Mesodermal cell (in vitro differentiated cells): ENCODE data around the gene INTS4.
"Not testable (repeated sequence)": the region's sequence is repeated elsewhere in the genome, so short reads cannot be mapped to it uniquely, and the experiment has no call there.

ENCODE experiments used
- H3K27ac ChIP-seq: 2 replicates; pipeline ENCODE4 v1.7.0; 2013; ENCODE audit warnings: mild to moderate bottlenecking, low read depth, low read length, moderate library complexity; ENCODE audit not compliant: severe bottlenecking
- H3K36me3 ChIP-seq: 2 replicates; pipeline ENCODE4 v1.7.1; 2013; ENCODE audit warnings: mild to moderate bottlenecking, low read length, moderate library complexity; ENCODE audit not compliant: control insufficient read depth, insufficient read depth
- H3K4me1 ChIP-seq: one replicate; pipeline ENCODE4 v1.7.1; 2013; ENCODE audit warnings: mild to moderate bottlenecking, low read length; ENCODE audit not compliant: insufficient read depth, control insufficient read depth, poor library complexity, severe bottlenecking
- H3K4me3 ChIP-seq: 2 replicates; pipeline ENCODE4 v1.7.0; 2013; ENCODE audit warnings: low read length, control low read depth, mild to moderate bottlenecking; ENCODE audit not compliant: insufficient read depth, poor library complexity, severe bottlenecking; ENCODE audit errors: extremely low read depth
- H3K9me3 ChIP-seq: 2 replicates; pipeline ENCODE4 v1.7.1; 2013; ENCODE audit warnings: mild to moderate bottlenecking, low read length, moderate library complexity; ENCODE audit not compliant: control insufficient read depth
- WGBS, 2 experiments: methylation state at CpG; one replicate each; pipeline ENCODE4 v1.1.5; 2013; ENCODE audit warnings: missing lambda C conversion rate in 2 of 2; ENCODE audit not compliant: insufficient coverage in 2 of 2; 5-methylcytosine and 5-hydroxymethylcytosine counted together

The INTS4 gene

GRCh38 chr11:77878247-77878646 lies 116.2 kb downstream of the INTS4 start:
- not testable (repeated sequence) for H3K4me3 ChIP-seq, H3K9me3 ChIP-seq, H3K27ac ChIP-seq, H3K4me1 ChIP-seq
- H3K36me3 ChIP-seq, result peaks cover 76% of the 10 kb centered on the region
- WGBS, 2 experiments, result 87 to 90% methylated on average over 2 of the region's 4 CpGs

- 40 to 86% methylated on average over 1 of the region's 3 CpGs for WGBS, 2 experiments
- Histone ChIP-seq H3K9me3 (no peaks in the 10 kb centered on the region), H3K4me1 (no peaks in the 10 kb centered on the region), H3K36me3 (peaks cover 71% of the 10 kb centered on the region), H3K4me3 (no peak overlapping the region), H3K27ac (no peak overlapping the region)
Observed at GRCh38 chr11:77876045-77876444, 118.4 kb downstream of the INTS4 start.

GRCh38 chr11:77874206-77874605 lies 120.3 kb downstream of the INTS4 start:
- H3K9me3 ChIP-seq, result no peaks in the 10 kb centered on the region
- H3K4me1 ChIP-seq, result no peaks in the 10 kb centered on the region
- H3K27ac ChIP-seq, result no peak overlapping the region
- no peak overlapping the region for H3K4me3 ChIP-seq
- peaks cover 60% of the 10 kb centered on the region for H3K36me3 ChIP-seq
- WGBS, 2 experiments, result 92 to 100% methylated on average over 2 of the region's 3 CpGs

GRCh38 chr11:77873345-77873744 lies 121.1 kb downstream of the INTS4 start:
- no CpG with 5 or more reads among the region's 1 CpG for WGBS, 2 experiments
- no peak overlapping the region for H3K27ac ChIP-seq
- H3K36me3 ChIP-seq, result peaks cover 58% of the 10 kb centered on the region
- no peaks in the 10 kb centered on the region for H3K4me1 ChIP-seq
- no peak overlapping the region for H3K4me3 ChIP-seq
- no peaks in the 10 kb centered on the region for H3K9me3 ChIP-seq

GRCh38 chr11:77871855-77872254 lies 122.6 kb downstream of the INTS4 start:
- 100% methylated on average over 2 to 3 of the region's 3 CpGs for WGBS, 2 experiments
- Histone ChIP-seq H3K36me3 (peaks cover 52% of the 10 kb centered on the region), H3K9me3 (no peaks in the 10 kb centered on the region), H3K4me3 (no peak overlapping the region), H3K4me1 (no peaks in the 10 kb centered on the region), H3K27ac (no peak overlapping the region)

GRCh38 chr11:77868744-77869143 lies 125.7 kb downstream of the INTS4 start:
- Histone ChIP-seq H3K27ac (no peak overlapping the region), H3K9me3 (no peaks in the 10 kb centered on the region), H3K4me3 (no peak overlapping the region), H3K4me1 (peaks cover 5% of the 10 kb centered on the region), H3K36me3 (peaks cover 32% of the 10 kb centered on the region)
- WGBS, 2 experiments, result 88 to 100% methylated on average over 4 of the region's 4 CpGs

- no peaks in the 10 kb centered on the region for H3K9me3 ChIP-seq
- H3K4me3 ChIP-seq, result no peak overlapping the region
- no CpG with 5 or more reads among the region's 1 CpG for WGBS, 2 experiments
- H3K36me3 ChIP-seq, result peaks cover 19% of the 10 kb centered on the region
- peaks cover 5% of the 10 kb centered on the region for H3K4me1 ChIP-seq
- H3K27ac ChIP-seq, result peak overlapping the region; percentile 36
Observed at GRCh38 chr11:77866336-77866735, 128.1 kb downstream of the INTS4 start.

- Histone ChIP-seq H3K36me3 (peaks cover 17% of the 10 kb centered on the region), H3K9me3 (no peaks in the 10 kb centered on the region), H3K27ac (peak overlapping the region; percentile 36), H3K4me3 (no peak overlapping the region), H3K4me1 (peaks cover 5% of the 10 kb centered on the region)
- 100% methylated on average over 1 of the region's 1 CpG; no CpG with 5 or more reads in 1 of the 2 experiments for WGBS, 2 experiments
Observed at GRCh38 chr11:77865805-77866204, 128.7 kb downstream of the INTS4 start.

GRCh38 chr11:77861444-77861843 lies 133.0 kb downstream of the INTS4 start:
- H3K4me3 ChIP-seq, H3K27ac ChIP-seq, H3K4me1 ChIP-seq, H3K36me3 ChIP-seq, H3K9me3 ChIP-seq: not testable (repeated sequence)
- 92 to 97% methylated on average over 8 to 9 of the region's 10 CpGs for WGBS, 2 experiments

GRCh38 chr11:77857906-77858457 lies 136.5 kb downstream of the INTS4 start:
- WGBS, 2 experiments, result 94 to 100% methylated on average over 3 to 6 of the region's 10 CpGs
- H3K4me3 ChIP-seq, H3K4me1 ChIP-seq, H3K27ac ChIP-seq: not testable (repeated sequence)
- Histone ChIP-seq H3K36me3 (peaks cover 37% of the 10 kb centered on the region), H3K9me3 (peaks cover 27% of the 10 kb centered on the region)

GRCh38 chr11:77854838-77855237 lies 139.6 kb downstream of the INTS4 start:
- Histone ChIP-seq H3K4me1 (no peaks in the 10 kb centered on the region), H3K4me3 (no peak overlapping the region), H3K9me3 (peaks cover 27% of the 10 kb centered on the region), H3K27ac (no peak overlapping the region), H3K36me3 (peaks cover 53% of the 10 kb centered on the region)
- 89 to 100% methylated on average over 2 of the region's 2 CpGs for WGBS, 2 experiments
